ENCODE measurements around the gene SVOP. TPM values are rescaled to one million over a fixed set of nuclear protein-coding genes. Genes with fewer than 3 reads are reported as not detected.
A peak's percentile ranks its signal among the peaks of the same experiment; 100 is the strongest.

The SVOP gene
- total RNA-seq, 2 experiments from 2014 or later: not detected

DNA sequence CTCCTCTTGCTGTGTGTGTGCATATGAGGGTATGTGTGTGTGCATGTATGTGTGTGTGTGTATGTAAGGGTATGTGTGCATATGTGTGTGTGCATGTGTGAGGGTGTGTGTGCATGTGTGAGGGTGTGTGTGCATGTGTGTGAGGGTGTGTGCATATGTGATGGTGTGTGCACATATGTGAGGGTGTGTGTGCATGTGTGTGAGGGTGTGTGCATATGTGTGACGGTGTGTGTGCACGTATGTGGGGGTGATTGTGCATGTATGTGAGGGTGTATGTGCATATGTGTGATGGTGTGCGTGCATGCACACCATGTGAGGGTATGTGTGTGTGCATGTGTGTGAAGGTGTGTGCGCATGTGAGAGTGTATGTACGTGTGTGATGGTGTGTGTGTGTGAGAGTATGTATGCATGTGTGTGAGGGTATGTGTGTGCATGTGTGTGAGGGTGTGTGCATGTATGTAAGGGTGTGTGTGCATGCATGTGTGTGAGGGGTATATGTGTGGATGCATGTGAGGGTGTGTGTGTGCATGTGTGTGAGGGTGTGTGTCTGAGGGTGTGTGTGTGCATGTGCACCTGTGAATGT lies 125.6 kb downstream of the SVOP start:
- no peaks in the 10 kb centered on the region for H4K20me1 ChIP-seq (ENCODE audit: insufficient read depth, low read length)
- ChIA-PET CTCF (ENCODE audit: unreplicated experiment) (no interaction called here), POLR2A (no interaction called here)
- no peaks in the 10 kb centered on the region for H3K4me1 ChIP-seq (ENCODE audit: insufficient read depth, low read length, poor library complexity, severe bottlenecking)
- no peak for DNase-seq (ENCODE audit: low spot score)
- no peaks in the 10 kb centered on the region for H3K79me2 ChIP-seq (ENCODE audit: insufficient read depth, low read depth, low read length)
- H3K9me2 ChIP-seq (ENCODE audit: insufficient read depth, low read length): no peaks in the 10 kb centered on the region
- BruUV-seq (replicated peaks): no TSS peak
- H3K27ac ChIP-seq (ENCODE audit: low read depth, low read length, poor library complexity, severe bottlenecking): no peak overlapping the region
- intact Hi-C loops (cut with micrococcal nuclease; ENCODE audit: unreplicated experiment): no loop called here
- H3K9me3 ChIP-seq (ENCODE audit: low read length): no peaks in the 10 kb centered on the region
- H3K36me3 ChIP-seq (ENCODE audit: insufficient read depth, low read length): no peaks in the 10 kb centered on the region
- H3K4me3 ChIP-seq (ENCODE audit: low read depth, low read length, poor library complexity, severe bottlenecking): no peak overlapping the region
- no peak overlapping the region for H3K4me2 ChIP-seq (ENCODE audit: low read length)
- no peak overlapping the region for H2AFZ ChIP-seq (ENCODE audit: low read length)
- TF ChIP-seq, protein P1, sequence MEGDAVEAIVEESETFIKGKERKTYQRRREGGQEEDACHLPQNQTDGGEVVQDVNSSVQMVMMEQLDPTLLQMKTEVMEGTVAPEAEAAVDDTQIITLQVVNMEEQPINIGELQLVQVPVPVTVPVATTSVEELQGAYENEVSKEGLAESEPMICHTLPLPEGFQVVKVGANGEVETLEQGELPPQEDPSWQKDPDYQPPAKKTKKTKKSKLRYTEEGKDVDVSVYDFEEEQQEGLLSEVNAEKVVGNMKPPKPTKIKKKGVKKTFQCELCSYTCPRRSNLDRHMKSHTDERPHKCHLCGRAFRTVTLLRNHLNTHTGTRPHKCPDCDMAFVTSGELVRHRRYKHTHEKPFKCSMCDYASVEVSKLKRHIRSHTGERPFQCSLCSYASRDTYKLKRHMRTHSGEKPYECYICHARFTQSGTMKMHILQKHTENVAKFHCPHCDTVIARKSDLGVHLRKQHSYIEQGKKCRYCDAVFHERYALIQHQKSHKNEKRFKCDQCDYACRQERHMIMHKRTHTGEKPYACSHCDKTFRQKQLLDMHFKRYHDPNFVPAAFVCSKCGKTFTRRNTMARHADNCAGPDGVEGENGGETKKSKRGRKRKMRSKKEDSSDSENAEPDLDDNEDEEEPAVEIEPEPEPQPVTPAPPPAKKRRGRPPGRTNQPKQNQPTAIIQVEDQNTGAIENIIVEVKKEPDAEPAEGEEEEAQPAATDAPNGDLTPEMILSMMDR (conservative IDR thresholded peaks at IDR 0.05; ENCODE audit: low read length): no peak
- TF ChIP-seq EZH2phosphoT487 (IDR thresholded peaks at IDR 0.05; ENCODE audit: borderline replicate concordance, low read depth, low read length): no peak

DNA sequence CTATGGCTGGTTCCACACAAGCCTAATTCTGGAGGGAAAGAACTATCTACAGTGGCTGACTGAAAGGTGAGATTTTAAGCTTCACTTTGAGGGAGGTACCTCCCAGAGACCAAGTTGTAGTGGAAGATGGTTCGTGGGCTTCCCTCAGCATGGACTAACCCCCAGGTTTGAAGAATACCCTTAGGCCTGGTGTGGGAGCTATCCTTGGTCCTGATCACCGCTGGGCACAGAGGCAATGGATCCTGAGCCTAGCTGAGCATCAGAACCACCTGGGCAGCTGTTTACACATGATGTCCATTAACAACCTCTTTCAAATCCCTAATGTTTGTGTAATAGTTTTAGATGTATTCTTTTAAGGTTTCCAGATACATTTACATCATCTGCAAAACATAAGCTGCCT lies 130.7 kb downstream of the SVOP start:
- intact Hi-C loops (cut with micrococcal nuclease; ENCODE audit: unreplicated experiment): no loop called here
- H3K4me3 ChIP-seq (ENCODE audit: low read depth, low read length, poor library complexity, severe bottlenecking): no peak overlapping the region
- peak; percentile 32 for DNase-seq (ENCODE audit: low spot score)
- H3K27ac ChIP-seq (ENCODE audit: low read depth, low read length, poor library complexity, severe bottlenecking): no peak overlapping the region
- H3K9me2 ChIP-seq (ENCODE audit: insufficient read depth, low read length): no peaks in the 10 kb centered on the region
- TF ChIP-seq, protein P1 (conservative IDR thresholded peaks at IDR 0.05; ENCODE audit: low read length): no peak
- no peak for TF ChIP-seq EZH2phosphoT487 (IDR thresholded peaks at IDR 0.05; ENCODE audit: borderline replicate concordance, low read depth, low read length)
- ChIA-PET CTCF (ENCODE audit: unreplicated experiment) (no interaction called here), POLR2A (interaction anchor here (0.6 to 0.7 kb wide), 3 partner anchors 68 to 1970 kb away, joined by 3 to 4 read pairs (median 4); no protein-coding TSS in a partner anchor)
- H3K9me3 ChIP-seq (ENCODE audit: low read length): no peaks in the 10 kb centered on the region
- BruUV-seq (replicated peaks): no TSS peak
- no peaks in the 10 kb centered on the region for H3K79me2 ChIP-seq (ENCODE audit: insufficient read depth, low read depth, low read length)
- H3K4me2 ChIP-seq (ENCODE audit: low read length): no peak overlapping the region
- H2AFZ ChIP-seq (ENCODE audit: low read length): no peak overlapping the region
- H4K20me1 ChIP-seq (ENCODE audit: insufficient read depth, low read length): no peaks in the 10 kb centered on the region
- no peaks in the 10 kb centered on the region for H3K4me1 ChIP-seq (ENCODE audit: insufficient read depth, low read length, poor library complexity, severe bottlenecking)
- no peaks in the 10 kb centered on the region for H3K36me3 ChIP-seq (ENCODE audit: insufficient read depth, low read length)

DNA sequence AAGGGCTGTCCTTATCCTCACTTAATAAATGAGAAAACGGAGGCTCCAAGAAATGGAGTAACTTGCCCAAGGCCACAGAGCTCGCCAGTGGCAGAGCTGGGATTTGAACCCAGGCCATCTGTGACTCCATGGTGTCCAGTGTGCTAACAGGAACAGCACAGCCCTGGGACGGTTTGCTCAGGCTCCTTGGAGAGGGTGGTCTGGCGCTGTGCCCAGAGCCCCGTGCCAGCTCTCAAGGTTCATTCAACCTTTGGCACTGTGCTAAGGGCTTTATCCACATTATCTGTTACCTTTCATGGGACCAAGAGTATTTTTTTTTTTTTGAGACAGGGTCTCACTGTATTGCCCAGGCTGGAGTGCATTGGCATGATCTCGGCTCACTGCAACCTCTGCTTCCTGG lies 132.8 kb downstream of the SVOP start:
- Histone ChIP-seq H3K4me3 (ENCODE audit: low read depth, low read length, poor library complexity, severe bottlenecking) (no peak overlapping the region), H3K4me2 (ENCODE audit: low read length) (no peak overlapping the region), H3K79me2 (ENCODE audit: insufficient read depth, low read depth, low read length) (no peaks in the 10 kb centered on the region), H3K36me3 (ENCODE audit: insufficient read depth, low read length) (no peaks in the 10 kb centered on the region), H3K27ac (ENCODE audit: low read depth, low read length, poor library complexity, severe bottlenecking) (no peak overlapping the region), H4K20me1 (ENCODE audit: insufficient read depth, low read length) (no peaks in the 10 kb centered on the region), H2AFZ (ENCODE audit: low read length) (no peak overlapping the region), H3K4me1 (ENCODE audit: insufficient read depth, low read length, poor library complexity, severe bottlenecking) (no peaks in the 10 kb centered on the region), H3K9me2 (ENCODE audit: insufficient read depth, low read length) (no peaks in the 10 kb centered on the region), H3K9me3 (ENCODE audit: low read length) (no peaks in the 10 kb centered on the region)
- CTCF ChIA-PET (ENCODE audit: unreplicated experiment): no interaction called here
- no peak for DNase-seq (ENCODE audit: low spot score)
- intact Hi-C loops (cut with micrococcal nuclease; ENCODE audit: unreplicated experiment): no loop called here
- BruUV-seq (replicated peaks): no TSS peak
- POLR2A ChIA-PET: interaction anchor here (0.6 kb wide), 1 partner anchor 84 kb away, joined by 3 read pairs; no protein-coding TSS in a partner anchor
- TF ChIP-seq, protein P1 (conservative IDR thresholded peaks at IDR 0.05; ENCODE audit: low read length): no peak
- no peak for TF ChIP-seq EZH2phosphoT487 (IDR thresholded peaks at IDR 0.05; ENCODE audit: borderline replicate concordance, low read depth, low read length)

Measured in OCI-LY7 (cell line).